Measurements from ENCODE around the gene ATP8A1. TPM values are rescaled to one million over a fixed set of nuclear protein-coding genes. Genes with fewer than 3 reads are reported as not detected.

The ATP8A1 gene
- total RNA-seq, 1 experiment from 2014 or later = 0.19 TPM

- ChIA-PET CTCF (interaction anchor here (0.9 kb wide), 1 partner anchor 21 kb away, joined by 3 read pairs; no protein-coding TSS in a partner anchor), POLR2A (interaction anchor here (0.8 kb wide), 1 partner anchor 15 kb away, joined by 3 read pairs; the partner anchor contains the start of gene ATP8A1)
- Mint-ChIP-seq H3K4me3 (ENCODE audit: unreplicated experiment) (no peak overlapping the region), H3K27me3 (ENCODE audit: insufficient read depth, unreplicated experiment) (no peaks in the 10 kb centered on the region), H3K36me3 (ENCODE audit: insufficient read depth, unreplicated experiment) (peaks cover 8% of the 10 kb centered on the region), H3K27ac (ENCODE audit: low read depth, unreplicated experiment) (no peak overlapping the region), H3K9me3 (ENCODE audit: unreplicated experiment) (no peaks in the 10 kb centered on the region), H3K4me1 (ENCODE audit: insufficient read depth, unreplicated experiment) (peaks cover 7% of the 10 kb centered on the region)
- no peak for DNase-seq (ENCODE audit: unreplicated experiment)
- no peak for TF ChIP-seq CTCF (IDR thresholded peaks at IDR 0.05; ENCODE audit: unreplicated experiment)
- intact Hi-C loops (cut with micrococcal nuclease) = no loop called here
- no TSS peak for BruUV-seq (replicated peaks)
Measured at GRCh38 chr4:42642101-42642797, 14.7 kb downstream of the ATP8A1 start.

GRCh38 chr4:42641656-42642055, 15.2 kb downstream of the ATP8A1 start:
- no peak overlapping the region for H3K4me3 Mint-ChIP-seq (ENCODE audit: unreplicated experiment)
- no peaks in the 10 kb centered on the region for H3K9me3 Mint-ChIP-seq (ENCODE audit: unreplicated experiment)
- CTCF ChIA-PET = interaction anchor here (0.6 to 0.9 kb wide), 2 partner anchors 20 to 119 kb away, joined by 3 read pairs; no protein-coding TSS in a partner anchor
- POLR2A ChIA-PET = interaction anchor here (0.8 kb wide), 1 partner anchor 15 kb away, joined by 3 read pairs; the partner anchor contains the start of gene ATP8A1
- peaks cover 8% of the 10 kb centered on the region for H3K36me3 Mint-ChIP-seq (ENCODE audit: insufficient read depth, unreplicated experiment)
- intact Hi-C loops (cut with micrococcal nuclease) = no loop called here
- BruUV-seq (replicated peaks) = no TSS peak
- no peaks in the 10 kb centered on the region for H3K27me3 Mint-ChIP-seq (ENCODE audit: insufficient read depth, unreplicated experiment)
- no peak for DNase-seq (ENCODE audit: unreplicated experiment)
- H3K27ac Mint-ChIP-seq (ENCODE audit: low read depth, unreplicated experiment) = no peak overlapping the region
- H3K4me1 Mint-ChIP-seq (ENCODE audit: insufficient read depth, unreplicated experiment) = peaks cover 7% of the 10 kb centered on the region
- no peak for TF ChIP-seq CTCF (IDR thresholded peaks at IDR 0.05; ENCODE audit: unreplicated experiment)

- POLR2A ChIA-PET = no interaction called here
- H3K4me3 Mint-ChIP-seq (ENCODE audit: unreplicated experiment) = no peak overlapping the region
- intact Hi-C loops (cut with micrococcal nuclease) = no loop called here
- H3K36me3 Mint-ChIP-seq (ENCODE audit: insufficient read depth, unreplicated experiment) = peaks cover 8% of the 10 kb centered on the region
- H3K4me1 Mint-ChIP-seq (ENCODE audit: insufficient read depth, unreplicated experiment) = peaks cover 7% of the 10 kb centered on the region
- no peaks in the 10 kb centered on the region for H3K27me3 Mint-ChIP-seq (ENCODE audit: insufficient read depth, unreplicated experiment)
- no TSS peak for BruUV-seq (replicated peaks)
- no peaks in the 10 kb centered on the region for H3K9me3 Mint-ChIP-seq (ENCODE audit: unreplicated experiment)
- CTCF ChIA-PET = interaction anchor here (0.6 to 0.9 kb wide), 2 partner anchors 20 to 119 kb away, joined by 3 read pairs; no protein-coding TSS in a partner anchor
- TF ChIP-seq CTCF (IDR thresholded peaks at IDR 0.05; ENCODE audit: unreplicated experiment) = no peak
- H3K27ac Mint-ChIP-seq (ENCODE audit: low read depth, unreplicated experiment) = no peak overlapping the region
- no peak for DNase-seq (ENCODE audit: unreplicated experiment)
Measured at GRCh38 chr4:42641161-42641560, 15.7 kb downstream of the ATP8A1 start.

- POLR2A ChIA-PET = no interaction called here
- Mint-ChIP-seq H3K4me3 (ENCODE audit: unreplicated experiment) (no peak overlapping the region), H3K27ac (ENCODE audit: low read depth, unreplicated experiment) (no peak overlapping the region), H3K27me3 (ENCODE audit: insufficient read depth, unreplicated experiment) (no peaks in the 10 kb centered on the region), H3K4me1 (ENCODE audit: insufficient read depth, unreplicated experiment) (peaks cover 7% of the 10 kb centered on the region), H3K36me3 (ENCODE audit: insufficient read depth, unreplicated experiment) (peaks cover 8% of the 10 kb centered on the region), H3K9me3 (ENCODE audit: unreplicated experiment) (no peaks in the 10 kb centered on the region)
- no peak for TF ChIP-seq CTCF (IDR thresholded peaks at IDR 0.05; ENCODE audit: unreplicated experiment)
- BruUV-seq (replicated peaks) = no TSS peak
- DNase-seq (ENCODE audit: unreplicated experiment) = no peak
- CTCF ChIA-PET = no interaction called here
- intact Hi-C loops (cut with micrococcal nuclease) = no loop called here
Measured at GRCh38 chr4:42640613-42641012, 16.3 kb downstream of the ATP8A1 start.

Measured in MCF 10A (cell line).